Heart left ventricle (tissue), 13 donors: ENCODE data around the gene IVNS1ABP.

Source experiments
- CTCF ChIP-seq, 12 donors: fragments of 200-600 bp; sonication (generic) in 4 of 12; IDR thresholded peaks; one replicate each; pipeline versions ENCODE4 v1.5.0 to v1.8.0; 2018 to 2022; ENCODE audit warnings: antibody characterized with exemption in 12 of 12, mild to moderate bottlenecking in 5 of 12
- POLR2A ChIP-seq, 2 donors: fragments of 450-650 bp; IDR thresholded peaks; one replicate each; pipeline ENCODE4 v1.6.1; 2017; ENCODE audit warnings: antibody characterized with exemption in 2 of 2, mild to moderate bottlenecking in 2 of 2, moderate library complexity in 2 of 2
- donor health status: ischemic (EF 13 %, LVEDD 7.1; RV severe dilation, severe dysfunction).
- donor health status: DM: no; HTN: yes; CAD: no.
- donor health status: DM: no; HTN: no; CAD: no.
- donor health status: ischemic (EF 25% LVEDD 6.9; RV normal size, moderate dysfunction).
- donor health status: ischemic (EF 25% LVEDD 5.7; RV mildly dilated, moderate dysfunction).
- donor health status: ischemic (EF 35%, LVEDD 5.7; RV mildly dilated, moderate dysfunction).
- donor health status: nonischemic (EF 11% LVEDD 7.7; RV severe dilation, severe dysfunction).
- donor health status: DM: yes; HTN: yes; CAD: no.
- donor health status: PGD.
- donor health status: ischemic (EF 29% LVEDD 5.4; RV normal size, mild dysfunction).
- donor health status: nonischemic (EF 23%, LVEDD 6.1; RV moderate dilation, normal function).

DNA sequence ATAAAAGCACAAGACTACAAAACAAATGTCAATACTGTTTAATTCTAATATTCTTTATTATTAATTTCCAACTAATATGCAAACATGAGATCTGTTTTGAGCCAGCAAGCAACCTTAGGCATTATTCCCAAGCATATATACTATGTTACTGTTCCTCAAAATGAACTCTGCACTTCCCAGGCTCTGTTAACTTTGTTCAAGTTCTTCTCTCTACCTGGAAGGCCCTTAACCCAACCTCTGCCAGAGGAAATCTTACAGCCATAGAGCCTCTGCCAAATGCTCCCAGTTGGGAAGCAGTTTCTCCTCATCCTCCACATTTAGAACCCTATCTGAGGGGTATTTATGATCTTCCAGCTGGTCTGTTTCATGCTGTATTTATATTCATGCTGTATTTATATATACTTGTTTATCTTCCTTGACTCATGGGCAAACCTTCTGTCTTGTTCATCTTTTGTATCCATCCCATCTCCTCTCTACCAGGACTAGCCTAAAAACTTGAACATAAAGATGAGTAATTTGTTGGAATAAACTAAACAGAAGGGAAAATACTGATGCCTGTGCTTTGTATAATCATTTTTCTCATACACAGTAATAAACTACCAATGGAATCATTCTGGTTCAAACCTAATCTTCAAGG is 5.3 kb downstream of the IVNS1ABP start:
- TF ChIP-seq CTCF (IDR thresholded peaks at IDR 0.05) (no peak), POLR2A (IDR thresholded peaks at IDR 0.05) (no peak)
